Adipocyte (in vitro differentiated cells): ENCODE data around the gene IFFO2.

Experiments used
- DNase-seq: peaks from one replicate; pipeline ENCODE4 v3.0.0-alpha.2; 2015; ENCODE audit warnings: low read depth
- H3K27me3 ChIP-seq: replicated peaks from 2 replicates; pipeline ENCODE4 v1.7.0; 2013; ENCODE audit warnings: mild to moderate bottlenecking, low read length, moderate library complexity; ENCODE audit not compliant: control insufficient read depth, insufficient read depth
- H3K36me3 ChIP-seq: 2 replicates; pipeline ENCODE4 v1.7.0; 2013; ENCODE audit warnings: low read length, mild to moderate bottlenecking, moderate library complexity; ENCODE audit not compliant: control insufficient read depth, insufficient read depth, severe bottlenecking
- H3K4me1 ChIP-seq: 2 replicates; pipeline ENCODE4 v1.7.0; 2013; ENCODE audit warnings: mild to moderate bottlenecking, low read length, moderate library complexity; ENCODE audit not compliant: control insufficient read depth, insufficient read depth
- H3K4me3 ChIP-seq: 2 replicates; pipeline ENCODE4 v1.7.0; 2013; ENCODE audit warnings: mild to moderate bottlenecking, low read length, moderate library complexity
- H3K9ac ChIP-seq: 2 replicates; pipeline ENCODE4 v1.7.0; 2013; ENCODE audit warnings: mild to moderate bottlenecking, low read length, moderate library complexity
- H3K9me3 ChIP-seq: 2 replicates; pipeline ENCODE4 v1.7.0; 2013; ENCODE audit warnings: mild to moderate bottlenecking, low read length, moderate library complexity; ENCODE audit not compliant: control insufficient read depth

The IFFO2 gene

GRCh38 chr1:18866846-18867245, 89.6 kb downstream of the IFFO2 start:
- Histone ChIP-seq H3K36me3 (no peaks in the 10 kb centered on the region), H3K4me3 (no peak overlapping the region), H3K9me3 (no peaks in the 10 kb centered on the region), H3K4me1 (no peaks in the 10 kb centered on the region), H3K9ac (no peak overlapping the region), H3K27me3 (peaks cover 26% of the 10 kb centered on the region)
- no peak for DNase-seq

DNA sequence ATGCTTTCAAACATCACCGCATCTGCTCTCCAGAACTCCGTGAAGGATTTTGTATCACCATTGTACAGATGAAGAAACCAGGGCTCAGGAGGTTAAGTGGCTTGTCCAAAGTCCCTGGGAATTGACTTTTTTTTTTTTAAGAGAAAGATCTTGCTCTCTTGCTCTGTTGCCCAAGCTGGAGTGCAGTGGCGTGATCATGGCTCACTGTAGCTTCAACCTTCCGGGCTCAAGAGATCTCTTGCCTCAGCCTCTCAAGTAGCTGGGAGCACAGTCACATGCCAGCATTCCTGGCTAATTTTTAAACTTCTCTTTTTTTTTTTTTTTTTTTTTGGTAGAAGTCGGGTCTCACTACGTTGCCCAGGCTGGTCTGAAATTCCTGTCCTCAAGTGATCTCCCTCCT, 90.2 kb downstream of the IFFO2 start:
- no peak for DNase-seq
- H3K36me3 ChIP-seq = no peaks in the 10 kb centered on the region

GRCh38 chr1:18865176-18865575, 91.3 kb downstream of the IFFO2 start:
- DNase-seq = no peak
- H3K36me3 ChIP-seq = no peaks in the 10 kb centered on the region
- no peak overlapping the region for H3K4me3 ChIP-seq
- H3K27me3 ChIP-seq = peaks cover 33% of the 10 kb centered on the region
- H3K4me1 ChIP-seq = no peaks in the 10 kb centered on the region
- H3K9ac ChIP-seq = no peak overlapping the region
- no peaks in the 10 kb centered on the region for H3K9me3 ChIP-seq

More for the DNA sequence above, 90.2 kb downstream of the IFFO2 start:
- no peak overlapping the region for H3K4me3 ChIP-seq
- H3K27me3 ChIP-seq = peaks cover 31% of the 10 kb centered on the region
- H3K4me1 ChIP-seq = no peaks in the 10 kb centered on the region
- no peaks in the 10 kb centered on the region for H3K9me3 ChIP-seq
- no peak overlapping the region for H3K9ac ChIP-seq

GRCh38 chr1:18861590-18861989, 94.9 kb downstream of the IFFO2 start:
- H3K27me3 ChIP-seq = peaks cover 38% of the 10 kb centered on the region
- DNase-seq = no peak
- H3K36me3 ChIP-seq = no peaks in the 10 kb centered on the region
- no peak overlapping the region for H3K4me3 ChIP-seq
- H3K9ac ChIP-seq = no peak overlapping the region
- no peaks in the 10 kb centered on the region for H3K9me3 ChIP-seq
- H3K4me1 ChIP-seq = no peaks in the 10 kb centered on the region

GRCh38 chr1:18861082-18861481, 95.4 kb downstream of the IFFO2 start:
- Histone ChIP-seq H3K4me3 (no peak overlapping the region), H3K27me3 (peaks cover 37% of the 10 kb centered on the region), H3K4me1 (no peaks in the 10 kb centered on the region), H3K9me3 (no peaks in the 10 kb centered on the region), H3K9ac (no peak overlapping the region), H3K36me3 (no peaks in the 10 kb centered on the region)
- no peak for DNase-seq

- no peaks in the 10 kb centered on the region for H3K4me1 ChIP-seq
- no peaks in the 10 kb centered on the region for H3K36me3 ChIP-seq
Measured at GRCh38 chr1:18859560-18859959, 96.9 kb downstream of the IFFO2 start, which contains the start of gene TAS1R2. Gene TAS1R2, minus strand, starts transcription at chr1:18859660. Its CDS starts 0 bp downstream, at chr1:18859660.

GRCh38 chr1:18858070-18858688, 98.3 kb downstream of the IFFO2 start:
- DNase-seq = no peak
- H3K4me1 ChIP-seq = no peaks in the 10 kb centered on the region
- no peak overlapping the region for H3K4me3 ChIP-seq
- H3K27me3 ChIP-seq = peaks cover 35% of the 10 kb centered on the region
- H3K36me3 ChIP-seq = no peaks in the 10 kb centered on the region
- no peak overlapping the region for H3K9ac ChIP-seq
- H3K9me3 ChIP-seq = no peaks in the 10 kb centered on the region

More at GRCh38 chr1:18859560-18859959, 96.9 kb downstream of the IFFO2 start, which contains the start of gene TAS1R2:
- no peak for DNase-seq
- Histone ChIP-seq H3K9ac (no peak within 1 kb of the TSS), H3K9me3 (no peaks in the 10 kb centered on the region), H3K4me3 (no peak within 1 kb of the TSS), H3K27me3 (peaks cover 34% of the 10 kb centered on the region)

DNA sequence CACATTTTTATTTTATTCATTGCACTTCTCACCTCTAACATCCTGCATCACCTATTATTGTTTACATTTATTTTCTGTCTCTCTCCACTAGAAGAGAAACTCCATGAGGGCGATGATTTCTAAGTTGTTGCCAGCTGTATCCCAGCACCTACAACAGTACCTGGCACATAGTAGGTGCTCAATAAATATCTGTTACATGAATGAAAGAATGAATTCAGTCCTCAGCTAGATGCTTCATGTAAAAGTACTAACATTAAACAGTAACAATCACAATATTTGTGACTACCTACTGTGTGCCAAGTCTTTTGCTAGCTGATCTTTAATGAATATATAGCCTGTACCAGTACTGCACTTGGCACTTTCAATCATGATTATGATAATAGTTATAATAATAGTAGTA, 100.0 kb downstream of the IFFO2 start:
- no peak overlapping the region for H3K9ac ChIP-seq
- no peaks in the 10 kb centered on the region for H3K4me1 ChIP-seq
- no peaks in the 10 kb centered on the region for H3K36me3 ChIP-seq
- no peak for DNase-seq
- H3K4me3 ChIP-seq = no peak overlapping the region
- peaks cover 41% of the 10 kb centered on the region for H3K27me3 ChIP-seq
- H3K9me3 ChIP-seq = no peaks in the 10 kb centered on the region

DNA sequence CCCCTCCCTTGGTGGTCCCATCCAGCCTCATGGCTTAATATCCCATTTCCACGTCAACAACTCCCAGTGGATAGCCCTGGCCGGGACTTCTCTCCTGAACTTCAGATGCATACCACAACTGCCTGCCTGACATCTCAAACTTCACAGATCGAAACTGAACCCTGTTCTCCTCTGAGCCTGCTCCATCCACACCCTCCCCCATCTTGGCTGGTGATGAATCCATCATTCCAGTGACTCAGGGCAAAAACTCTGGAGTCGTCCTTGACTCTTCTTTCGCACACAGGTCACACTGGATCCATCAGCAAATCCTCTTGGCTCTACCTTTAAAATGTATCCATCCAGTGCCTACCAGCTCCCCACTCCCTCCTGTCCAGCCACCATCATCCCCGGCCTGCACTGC, 100.9 kb downstream of the IFFO2 start:
- Histone ChIP-seq H3K9ac (no peak overlapping the region), H3K9me3 (no peaks in the 10 kb centered on the region), H3K4me3 (no peak overlapping the region), H3K27me3 (peaks cover 46% of the 10 kb centered on the region), H3K36me3 (no peaks in the 10 kb centered on the region), H3K4me1 (no peaks in the 10 kb centered on the region)
- no peak for DNase-seq

GRCh38 chr1:18854331-18855025, 102.0 kb downstream of the IFFO2 start:
- no peak overlapping the region for H3K9ac ChIP-seq
- H3K36me3 ChIP-seq = no peaks in the 10 kb centered on the region
- no peaks in the 10 kb centered on the region for H3K9me3 ChIP-seq
- no peaks in the 10 kb centered on the region for H3K4me1 ChIP-seq
- H3K4me3 ChIP-seq = no peak overlapping the region
- H3K27me3 ChIP-seq = peaks cover 50% of the 10 kb centered on the region
- no peak for DNase-seq
